ENCODE measurements around the gene CHST9.
"Not testable (repeated sequence)": the region's sequence is repeated elsewhere in the genome, so short reads cannot be mapped to it uniquely, and the experiment has no call there.

The CHST9 gene

DNA sequence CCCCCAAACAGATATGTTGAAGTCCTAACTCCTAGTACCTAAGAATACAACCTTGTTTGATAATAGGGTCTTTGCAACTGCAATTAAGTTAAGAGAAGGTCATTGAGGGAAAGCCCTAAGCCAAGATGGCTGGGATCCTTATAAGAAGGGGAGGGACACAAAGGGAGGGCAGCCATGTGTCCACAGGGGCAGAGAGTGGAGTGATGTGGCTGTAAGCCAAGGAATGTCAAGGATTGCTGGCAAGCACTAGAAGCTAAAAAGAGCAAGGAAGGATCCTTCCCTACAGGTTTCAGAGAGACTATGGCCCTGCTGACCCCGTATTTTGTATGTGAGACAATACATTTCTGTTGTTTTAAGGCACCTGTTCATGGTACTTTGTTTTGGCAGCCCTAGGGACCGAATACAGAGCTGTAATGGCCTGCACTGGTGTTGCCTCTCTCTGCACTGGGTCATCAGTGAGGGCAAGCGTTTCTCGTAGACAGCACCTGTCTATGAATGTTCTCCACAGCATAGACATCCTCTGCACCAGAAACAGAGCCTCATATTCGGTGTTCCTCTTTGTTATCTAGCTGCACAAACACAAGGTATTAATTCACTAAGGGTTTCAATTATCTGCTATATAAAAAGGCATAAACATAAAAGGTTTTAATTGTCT, 244.2 kb downstream of the CHST9 start:
- TF ChIP-seq, protein P1, sequence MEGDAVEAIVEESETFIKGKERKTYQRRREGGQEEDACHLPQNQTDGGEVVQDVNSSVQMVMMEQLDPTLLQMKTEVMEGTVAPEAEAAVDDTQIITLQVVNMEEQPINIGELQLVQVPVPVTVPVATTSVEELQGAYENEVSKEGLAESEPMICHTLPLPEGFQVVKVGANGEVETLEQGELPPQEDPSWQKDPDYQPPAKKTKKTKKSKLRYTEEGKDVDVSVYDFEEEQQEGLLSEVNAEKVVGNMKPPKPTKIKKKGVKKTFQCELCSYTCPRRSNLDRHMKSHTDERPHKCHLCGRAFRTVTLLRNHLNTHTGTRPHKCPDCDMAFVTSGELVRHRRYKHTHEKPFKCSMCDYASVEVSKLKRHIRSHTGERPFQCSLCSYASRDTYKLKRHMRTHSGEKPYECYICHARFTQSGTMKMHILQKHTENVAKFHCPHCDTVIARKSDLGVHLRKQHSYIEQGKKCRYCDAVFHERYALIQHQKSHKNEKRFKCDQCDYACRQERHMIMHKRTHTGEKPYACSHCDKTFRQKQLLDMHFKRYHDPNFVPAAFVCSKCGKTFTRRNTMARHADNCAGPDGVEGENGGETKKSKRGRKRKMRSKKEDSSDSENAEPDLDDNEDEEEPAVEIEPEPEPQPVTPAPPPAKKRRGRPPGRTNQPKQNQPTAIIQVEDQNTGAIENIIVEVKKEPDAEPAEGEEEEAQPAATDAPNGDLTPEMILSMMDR (IDR thresholded peaks at IDR 0.05; ENCODE audit: insufficient read depth, low read length, missing control alignments): no peak
- CTCF ChIA-PET: no interaction called here
- H3K4me3 ChIP-seq (ENCODE audit: low read depth, low read length): no peak overlapping the region
- POLR2A ChIA-PET: no interaction called here
- no peak for DNase-seq (ENCODE audit: low read depth, low spot score)

DNA sequence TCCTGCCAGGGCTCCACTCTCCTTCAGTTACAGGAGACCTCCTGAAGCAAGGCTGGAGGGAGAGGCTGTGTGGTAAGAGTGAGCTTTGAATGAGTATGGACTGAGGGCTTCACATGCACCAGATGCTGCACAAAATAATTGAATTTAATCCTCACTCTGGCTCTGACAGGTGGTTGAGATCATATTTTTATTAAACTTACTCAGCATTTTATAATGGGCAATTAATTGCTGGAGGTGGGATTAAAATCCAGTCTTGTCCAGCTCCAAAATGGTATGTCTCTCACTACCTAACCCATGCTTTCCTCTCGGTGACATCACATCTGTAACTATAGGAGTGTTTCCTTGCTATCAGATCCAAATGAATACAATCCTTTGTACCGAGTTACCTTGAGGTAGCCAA, 253.4 kb downstream of the CHST9 start:
- POLR2A ChIA-PET: no interaction called here
- DNase-seq (ENCODE audit: low read depth, low spot score): no peak
- TF ChIP-seq, protein P1 (IDR thresholded peaks at IDR 0.05; ENCODE audit: insufficient read depth, low read length, missing control alignments): no peak
- CTCF ChIA-PET: no interaction called here
- H3K4me3 ChIP-seq (ENCODE audit: low read depth, low read length): no peak overlapping the region

DNA sequence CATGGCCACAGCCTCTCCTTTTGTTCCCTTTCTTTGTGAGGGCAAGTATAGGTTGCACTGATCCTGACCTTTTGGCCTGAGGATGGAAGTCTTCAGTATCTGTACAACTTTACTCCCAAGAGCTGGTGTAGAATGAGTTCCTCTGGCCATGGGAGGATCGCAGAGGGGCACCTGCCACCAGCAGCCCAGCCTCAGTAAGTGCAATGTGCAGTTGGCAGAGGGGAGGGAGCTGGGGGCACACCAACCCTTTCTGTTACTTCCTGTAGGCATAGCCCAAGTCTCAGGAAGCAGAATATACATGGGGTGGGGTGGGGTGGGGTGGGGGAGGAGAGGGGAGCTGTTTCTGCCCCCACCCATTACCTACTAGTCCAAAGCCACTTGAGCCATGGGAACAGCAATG, 254.5 kb downstream of the CHST9 start:
- no peak overlapping the region for H3K4me3 ChIP-seq (ENCODE audit: low read depth, low read length)
- TF ChIP-seq, protein P1 (IDR thresholded peaks at IDR 0.05; ENCODE audit: insufficient read depth, low read length, missing control alignments): no peak
- DNase-seq (ENCODE audit: low read depth, low spot score): no peak
- ChIA-PET POLR2A (no interaction called here), CTCF (no interaction called here)

DNA sequence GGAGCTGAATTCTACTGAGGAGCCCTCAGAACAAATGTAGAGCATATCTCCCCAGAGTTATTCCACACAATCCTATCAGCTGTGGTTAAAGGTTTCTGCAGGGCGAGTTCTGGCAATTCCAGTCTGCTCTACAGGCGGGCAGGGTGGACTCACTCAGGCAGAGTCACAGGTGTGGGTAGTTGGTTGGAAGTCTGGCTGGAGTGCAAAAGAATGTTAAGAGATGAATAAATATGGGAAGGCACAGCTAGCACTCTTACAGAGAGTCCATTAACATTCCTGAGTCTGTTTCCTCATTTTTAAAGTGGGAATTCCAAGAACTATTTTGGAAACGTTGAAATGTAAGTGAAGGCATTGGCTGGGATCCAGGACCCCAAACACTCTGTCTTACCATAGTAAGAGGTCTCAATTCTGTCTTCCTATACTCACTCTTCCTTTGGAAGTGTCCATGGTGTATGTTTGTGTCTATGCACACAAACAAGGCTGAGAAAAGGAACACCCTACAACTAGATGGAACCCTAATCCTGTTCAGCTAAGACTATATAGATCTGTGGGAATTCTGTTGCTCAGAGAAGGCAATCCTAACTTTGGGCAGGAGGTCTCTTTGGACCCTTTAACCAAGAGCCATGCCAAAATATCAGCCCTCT, 256.3 kb downstream of the CHST9 start:
- ChIA-PET POLR2A (no interaction called here), CTCF (no interaction called here)
- TF ChIP-seq, protein P1 (IDR thresholded peaks at IDR 0.05; ENCODE audit: insufficient read depth, low read length, missing control alignments): no peak
- DNase-seq (ENCODE audit: low read depth, low spot score): no peak
- no peak overlapping the region for H3K4me3 ChIP-seq (ENCODE audit: low read depth, low read length)

DNA sequence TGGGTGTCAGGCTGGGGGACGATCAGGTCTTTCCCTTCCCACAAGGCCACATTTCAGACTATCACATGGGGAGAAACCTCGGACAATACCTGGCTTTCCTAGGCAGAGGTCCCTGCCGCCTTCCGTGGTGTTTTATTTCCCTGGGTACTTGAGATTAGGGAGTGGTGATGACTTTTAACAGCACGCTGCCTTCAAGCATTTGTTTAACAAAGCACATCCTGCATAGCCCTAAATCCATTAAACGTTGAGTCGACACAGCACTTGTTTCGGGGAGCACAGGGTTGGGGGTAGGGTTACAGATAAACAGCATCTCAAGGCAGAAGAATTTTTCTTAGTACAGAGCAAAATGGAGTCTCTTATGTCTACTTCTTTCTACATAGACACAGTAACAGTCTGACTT, 257.3 kb downstream of the CHST9 start:
- H3K4me3 ChIP-seq (ENCODE audit: low read depth, low read length); POLR2A ChIA-PET; CTCF ChIA-PET; DNase-seq (ENCODE audit: low read depth, low spot score): not testable (repeated sequence)

DNA sequence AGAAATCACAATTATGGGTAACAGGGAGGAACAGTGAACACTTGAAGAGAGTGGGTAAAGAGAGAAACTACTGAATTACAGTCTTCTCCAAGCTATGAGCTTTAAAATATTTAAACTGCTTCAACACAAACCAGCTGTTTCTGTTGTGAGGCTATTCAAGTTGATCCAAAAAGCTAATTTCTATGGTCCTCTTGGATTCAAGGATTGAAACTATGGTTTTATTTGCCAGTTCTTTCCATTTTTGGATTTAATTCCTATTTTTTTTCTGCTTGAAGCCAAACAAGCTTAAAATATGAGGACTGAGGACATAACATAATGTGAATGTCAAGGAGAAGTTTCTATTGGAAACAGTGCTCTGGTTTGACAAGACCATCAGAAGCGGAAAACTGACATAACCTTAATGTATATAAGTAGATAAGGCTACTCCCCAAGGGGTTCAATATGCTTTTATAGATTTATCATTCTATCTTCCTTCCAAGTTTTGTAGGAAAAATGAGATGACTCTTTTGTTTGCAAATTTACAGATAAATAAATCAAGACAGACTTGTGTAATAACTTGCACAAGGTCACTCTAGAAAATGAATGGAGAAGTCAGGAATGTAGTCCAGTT, 258.9 kb downstream of the CHST9 start:
- H3K4me3 ChIP-seq (ENCODE audit: low read depth, low read length): no peak overlapping the region
- no peak for DNase-seq (ENCODE audit: low read depth, low spot score)
- ChIA-PET CTCF (no interaction called here), POLR2A (no interaction called here)
- TF ChIP-seq, protein P1 (IDR thresholded peaks at IDR 0.05; ENCODE audit: insufficient read depth, low read length, missing control alignments): no peak

DNA sequence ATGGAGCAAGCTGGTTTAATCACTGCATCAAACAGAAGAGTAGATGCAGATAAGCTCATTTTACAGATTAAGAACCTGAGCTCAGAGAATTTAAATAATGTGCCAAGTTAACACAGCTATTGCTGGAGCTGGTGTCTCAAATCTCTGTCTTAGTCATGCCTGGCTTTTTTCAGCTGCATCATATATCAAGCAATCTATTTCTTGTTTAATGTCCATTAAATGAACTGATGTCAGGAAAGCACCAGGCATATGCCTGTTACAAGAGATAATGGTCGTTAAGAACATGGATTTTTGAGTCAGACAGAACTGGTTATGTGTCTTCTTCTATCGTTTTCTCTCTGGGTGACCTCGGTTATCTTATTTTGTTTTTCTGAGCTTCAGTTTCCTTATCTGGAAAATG, 259.8 kb downstream of the CHST9 start:
- ChIA-PET POLR2A (no interaction called here), CTCF (no interaction called here)
- TF ChIP-seq, protein P1 (IDR thresholded peaks at IDR 0.05; ENCODE audit: insufficient read depth, low read length, missing control alignments): no peak
- DNase-seq (ENCODE audit: low read depth, low spot score): no peak
- H3K4me3 ChIP-seq (ENCODE audit: low read depth, low read length): no peak overlapping the region
